ENCODE results near the gene SLC16A13. TPM values are rescaled to one million over a fixed set of nuclear protein-coding genes. Genes with fewer than 3 reads are reported as not detected.

Gene SLC16A13
- total and polyA plus RNA-seq, 10 of the 15 experiments (the other 5 are each of a cell fraction or from before 2014, with no cell fraction given): 0.34 to 12.1 (median 3.3) TPM

GRCh38 chr17:7029659-7030058, 6.2 kb upstream of the SLC16A13 start (continued):
- TF ChIP-seq ZBTB40 (IDR thresholded peaks at IDR 0.05; ENCODE audit: borderline replicate concordance): peak; percentile 20; the same call in 1 of the 2 replicates
- no peak for TF ChIP-seq ZNF24 (IDR thresholded peaks at IDR 0.05)
- TF ChIP-seq HCFC1 (IDR thresholded peaks at IDR 0.05; ENCODE audit: low read length): no peak
- TF ChIP-seq POLR2A (IDR thresholded peaks at IDR 0.05; ENCODE audit: low read depth, low read length): peak; percentile 44
- no peak for TF ChIP-seq ESRRA (IDR thresholded peaks at IDR 0.05; ENCODE audit: low read length)
- no peak for TF ChIP-seq E4F1 (IDR thresholded peaks at IDR 0.05; ENCODE audit: borderline replicate concordance, partially characterized antibody)
- peak; percentile 73; the same call in 1 of the 2 replicates for TF ChIP-seq CREM (IDR thresholded peaks at IDR 0.05; ENCODE audit: low read depth)
- no peak for TF ChIP-seq TAF1 (IDR thresholded peaks at IDR 0.05; ENCODE audit: borderline replicate concordance, low read depth, low read length)
- no peak for TF ChIP-seq GATAD2B (conservative IDR thresholded peaks at IDR 0.05; ENCODE audit: low read depth)
- no peak for TF ChIP-seq PAX8 (IDR thresholded peaks at IDR 0.05)
- no peak for TF ChIP-seq CHD2 (IDR thresholded peaks at IDR 0.05; ENCODE audit: borderline replicate concordance, low read depth, low read length)
- TF ChIP-seq CTCF (IDR thresholded peaks at IDR 0.05 in 2 of 3, conservative IDR thresholded peaks at IDR 0.05 in 1 of 3; ENCODE audit: control insufficient read depth in 2 of 3, extremely low read depth in 1 of 3, insufficient read depth in 1 of 3, low read depth in 3 of 3, low read length in 3 of 3): no peak
- TF ChIP-seq PAX5 (IDR thresholded peaks at IDR 0.05; ENCODE audit: borderline replicate concordance, low read depth, low read length): no peak
- TF ChIP-seq FOXK2 (IDR thresholded peaks at IDR 0.05): no peak
- TF ChIP-seq IRF5 (IDR thresholded peaks at IDR 0.05; ENCODE audit: borderline replicate concordance): no peak
- peak; percentile 42; the same call in 1 of the 2 replicates for TF ChIP-seq RUNX3 (IDR thresholded peaks at IDR 0.05; ENCODE audit: low read length)
- TF ChIP-seq TCF12 (IDR thresholded peaks at IDR 0.05; ENCODE audit: low read depth, low read length): peak; percentile 48; the same call in 1 of the 2 replicates
- no peak for TF ChIP-seq TARDBP (IDR thresholded peaks at IDR 0.05; ENCODE audit: borderline replicate concordance)
- no peak for TF ChIP-seq KAT2A (conservative IDR thresholded peaks at IDR 0.05; ENCODE audit: control insufficient read depth, low read depth, low read length)

Measured in GM12878 (cell line).